ENCODE results near the gene ZFAND6. TPM values are rescaled to one million over a fixed set of nuclear protein-coding genes. Genes with fewer than 3 reads are reported as not detected.

ZFAND6 gene
- polyA plus RNA-seq, 3 donors, result 125 to 136 (median 135) TPM

GRCh38 chr15:80183306-80183705 is 123.8 kb downstream of the ZFAND6 start:
- no peak for DNase-seq (ENCODE audit: low read depth in 3 of 3, low spot score in 2 of 3)

DNA sequence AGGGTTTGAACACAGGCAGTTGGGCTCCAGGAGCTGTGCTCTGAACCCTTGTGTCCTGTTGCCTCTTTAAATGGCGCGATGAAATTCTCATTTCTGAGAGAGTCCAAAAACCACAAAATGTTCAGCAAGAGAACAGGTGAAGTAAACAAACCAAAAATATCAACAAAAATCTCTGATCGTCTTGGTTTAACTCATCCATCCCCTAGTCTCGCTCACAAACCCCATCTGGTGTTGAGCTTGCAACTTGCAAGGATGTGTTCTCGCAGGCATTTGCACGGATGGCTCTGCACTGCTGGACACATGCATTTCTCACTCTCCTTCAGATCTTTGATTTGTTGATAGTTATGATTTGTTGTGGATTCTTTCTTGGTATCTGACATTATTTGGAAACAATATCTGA is 124.4 kb downstream of the ZFAND6 start:
- no peak for DNase-seq (ENCODE audit: low read depth in 3 of 3, low spot score in 2 of 3)

GRCh38 chr15:80184554-80184953 is 125.1 kb downstream of the ZFAND6 start:
- DNase-seq (ENCODE audit: low read depth in 3 of 3, low spot score in 2 of 3), result no peak

GRCh38 chr15:80185152-80185551 is 125.7 kb downstream of the ZFAND6 start:
- DNase-seq (ENCODE audit: low read depth in 3 of 3, low spot score in 2 of 3), result no peak

DNA sequence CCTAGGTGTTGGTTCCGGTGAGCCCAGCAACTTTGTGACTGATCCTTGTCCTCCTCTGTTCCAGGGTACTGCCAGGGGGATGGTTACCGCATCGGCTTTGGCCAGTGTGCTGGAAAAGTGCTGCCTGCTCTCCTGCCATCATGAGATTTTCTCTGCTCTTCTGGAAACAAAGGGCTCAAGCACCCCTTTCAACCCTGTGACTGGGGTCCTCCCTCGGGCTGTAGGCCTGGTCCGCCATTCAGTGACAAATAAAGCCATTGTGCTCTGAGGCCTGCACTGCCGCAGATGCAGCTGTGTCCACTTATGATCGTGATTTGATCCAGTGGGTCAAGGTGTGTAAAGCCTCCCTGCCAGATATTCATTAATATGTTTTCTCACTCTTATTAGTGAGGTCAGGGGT is 126.6 kb downstream of the ZFAND6 start:
- DNase-seq (ENCODE audit: low read depth in 3 of 3, low spot score in 2 of 3), result no peak

GRCh38 chr15:80186597-80186996 is 127.1 kb downstream of the ZFAND6 start:
- no peak for DNase-seq (ENCODE audit: low read depth in 3 of 3, low spot score in 2 of 3)

Other genes with a start within 250 kb of the ZFAND6 start
- 10 to 100 TPM; 32.9 to 36.0 (median 33.8) TPM for gene MTHFS, start 162.7 kb upstream of the ZFAND6 start, polyA plus RNA-seq (ENCODE audit: insufficient read length in 3 of 3)
- gene BCL2A1, start 88.5 kb upstream of the ZFAND6 start, polyA plus RNA-seq (ENCODE audit: insufficient read length in 3 of 3), result 1 to 10 TPM in 1 of 3 donors, under 1 TPM in 2; 0.18 to 1.1 (median 0.35) TPM
- 10 to 100 TPM; 32.2 to 44.7 (median 43.6) TPM for gene FAH, start 93.3 kb downstream of the ZFAND6 start, polyA plus RNA-seq (ENCODE audit: insufficient read length in 3 of 3)
- 10 to 100 TPM; 10.8 to 13.7 (median 13.4) TPM for gene CTXND1, start 192.5 kb downstream of the ZFAND6 start, polyA plus RNA-seq (ENCODE audit: insufficient read length in 3 of 3)